HUDEP-2 (cell line): ENCODE results near the gene CCDC196.
A peak's percentile ranks its signal among the peaks of the same experiment; 100 is the strongest.
"Not testable (repeated sequence)": the region's sequence is repeated elsewhere in the genome, so short reads cannot be mapped to it uniquely, and the experiment has no call there.

Experiments
- DNase-seq, 76 experiments: peaks; one replicate each; lab custom pipeline; 2025; ENCODE audit not compliant: unreplicated experiment in 76 of 76; lab: John Stamatoyannopoulos, UW

The CCDC196 gene

GRCh38 chr14:66495218-66496098 is 9.3 kb downstream of the CCDC196 start:
- DNase-seq = peak in 23 of 76 experiments; percentile 7 to 56 (median 26)

- no peak for DNase-seq
Observed at GRCh38 chr14:66496188-66496807, 10.1 kb downstream of the CCDC196 start.

- no peak for DNase-seq
Observed at GRCh38 chr14:66496911-66497310, 10.7 kb downstream of the CCDC196 start.

- no peak for DNase-seq
Observed at GRCh38 chr14:66498311-66498710, 12.1 kb downstream of the CCDC196 start.

DNA sequence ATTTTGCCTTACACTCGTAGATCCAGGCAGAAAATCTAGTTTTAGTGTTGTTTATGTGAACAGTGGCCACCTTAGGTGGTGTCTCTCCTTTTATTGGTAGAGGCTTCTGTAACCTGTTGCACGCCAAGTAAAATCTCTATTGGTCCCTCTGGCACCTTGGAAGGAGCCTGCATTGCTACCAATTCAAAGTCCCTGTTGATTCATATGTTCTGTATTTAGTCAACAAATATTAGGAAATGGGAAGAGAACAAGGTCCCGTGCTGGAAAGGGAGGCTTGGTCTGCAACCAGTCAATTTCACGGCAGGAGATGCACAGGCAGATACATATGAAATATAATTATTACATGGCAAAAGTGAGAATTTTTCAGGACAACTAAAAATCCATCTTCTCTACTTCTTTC is 15.4 kb downstream of the CCDC196 start:
- no peak for DNase-seq

DNA sequence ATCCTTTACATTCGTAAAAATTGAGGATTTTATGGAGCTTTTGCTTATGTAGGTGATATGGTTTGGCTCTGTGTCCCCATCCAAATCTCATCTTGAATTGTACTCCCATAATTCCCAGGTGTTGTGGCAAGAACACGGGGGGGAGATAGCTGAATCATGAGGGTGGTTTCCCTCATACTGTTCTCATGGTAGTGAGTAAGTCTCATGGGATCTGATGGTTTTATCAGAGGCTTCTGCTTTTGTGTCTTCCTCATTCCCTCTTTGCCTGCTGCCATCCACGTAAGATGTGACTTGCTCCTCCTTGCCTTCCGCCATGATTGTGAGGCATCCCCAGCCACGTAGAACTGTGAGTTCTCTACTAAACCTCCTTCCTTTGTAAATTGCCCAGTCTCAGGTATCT is 16.7 kb downstream of the CCDC196 start:
- not testable (repeated sequence) for DNase-seq

DNA sequence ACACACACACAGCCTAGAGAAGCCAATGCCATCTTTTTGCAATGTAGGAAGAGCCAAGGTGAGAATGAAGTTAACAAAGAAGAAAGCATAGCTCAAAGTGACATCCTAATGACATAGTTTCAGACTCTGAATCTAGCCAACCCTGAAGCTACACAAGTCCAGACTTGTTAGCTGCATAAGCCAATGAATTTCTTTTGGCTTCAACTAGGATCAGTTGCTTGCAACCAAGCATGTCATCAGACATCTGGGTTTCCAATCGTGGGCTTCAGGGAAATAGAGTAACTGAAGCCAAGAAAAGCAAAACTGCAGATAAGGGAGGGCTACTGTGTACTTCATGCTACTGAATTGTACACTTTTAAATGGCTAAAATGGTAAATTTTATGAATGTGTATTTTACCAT is 17.4 kb downstream of the CCDC196 start:
- no peak for DNase-seq

GRCh38 chr14:66507181-66507721 is 21.1 kb downstream of the CCDC196 start:
- DNase-seq = peak in 9 of 76 experiments; percentile 18 to 81 (median 44)

- peak; percentile 45 to 96 (median 90) for DNase-seq
Observed at GRCh38 chr14:66507722-66508546, 21.8 kb downstream of the CCDC196 start, which contains the start of gene GPHN. TSS of gene GPHN (plus strand) at chr14:66508147.

GRCh38 chr14:66508547-66508845 is 22.3 kb downstream of the CCDC196 start:
- DNase-seq = no peak

GRCh38 chr14:66508846-66509621 is 22.9 kb downstream of the CCDC196 start:
- DNase-seq = peak in 12 of 76 experiments; percentile 4 to 28 (median 10)

DNA sequence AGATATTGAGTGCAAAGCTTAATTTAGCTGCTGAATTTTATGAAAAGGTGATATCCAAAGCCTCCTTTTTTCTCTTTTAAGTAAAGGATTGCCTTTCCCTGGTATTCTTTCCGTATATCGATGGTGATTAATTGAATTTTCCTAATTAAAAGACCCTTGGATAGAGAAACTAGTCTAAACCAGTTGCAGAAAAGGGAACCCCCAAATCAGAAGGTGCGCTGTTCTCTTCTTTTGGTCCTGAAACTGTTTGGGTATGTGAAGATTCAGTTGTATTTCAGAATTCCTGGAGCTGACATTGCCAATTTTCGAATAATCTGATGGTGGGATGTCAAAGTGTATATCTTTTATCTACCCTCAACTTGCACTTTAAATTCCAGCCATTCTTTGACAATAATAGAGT is 23.7 kb downstream of the CCDC196 start:
- DNase-seq = no peak

DNA sequence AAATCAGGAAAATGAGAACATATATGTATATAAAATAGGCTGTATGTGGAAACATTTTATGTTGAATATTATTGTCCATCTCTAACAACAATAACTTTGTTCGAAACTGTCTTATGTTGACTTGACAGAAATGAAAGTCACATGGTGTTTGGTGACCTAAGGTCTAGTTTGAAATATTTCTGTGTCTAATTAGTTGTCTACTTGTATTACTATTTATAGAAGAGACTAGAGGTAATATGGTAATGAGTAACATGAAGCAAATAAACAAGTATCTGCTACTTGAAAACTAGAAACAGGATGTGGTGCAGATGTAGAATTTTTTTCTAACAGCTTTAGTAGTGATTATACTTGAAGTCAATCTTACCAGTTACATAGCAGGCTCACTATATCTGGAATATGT is 25.7 kb downstream of the CCDC196 start:
- DNase-seq = no peak

GRCh38 chr14:66514213-66514612 is 28.0 kb downstream of the CCDC196 start:
- no peak for DNase-seq

GRCh38 chr14:66530526-66530925 is 44.4 kb downstream of the CCDC196 start:
- DNase-seq = no peak

DNA sequence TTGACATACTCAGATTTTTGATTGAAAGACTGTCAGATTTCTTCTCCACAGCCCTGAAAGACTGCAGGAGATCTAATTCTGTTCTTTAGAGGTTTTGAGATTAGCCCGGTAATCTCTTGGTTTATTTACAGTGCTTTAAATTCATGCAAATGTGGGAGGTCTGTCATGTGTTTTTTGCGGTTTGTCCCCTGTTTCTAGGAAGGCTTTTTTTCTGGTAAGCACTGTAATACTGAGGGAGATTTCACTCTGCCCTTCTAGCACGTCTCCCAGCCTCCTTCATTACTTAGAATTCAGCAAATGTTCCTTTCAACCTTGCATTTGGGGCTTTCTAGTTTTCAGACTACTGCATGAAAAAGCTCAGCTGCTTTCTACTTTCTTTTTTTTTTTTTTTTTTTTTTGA is 52.9 kb downstream of the CCDC196 start:
- peak in 2 of 76 experiments; percentile 1 to 4 for DNase-seq

DNA sequence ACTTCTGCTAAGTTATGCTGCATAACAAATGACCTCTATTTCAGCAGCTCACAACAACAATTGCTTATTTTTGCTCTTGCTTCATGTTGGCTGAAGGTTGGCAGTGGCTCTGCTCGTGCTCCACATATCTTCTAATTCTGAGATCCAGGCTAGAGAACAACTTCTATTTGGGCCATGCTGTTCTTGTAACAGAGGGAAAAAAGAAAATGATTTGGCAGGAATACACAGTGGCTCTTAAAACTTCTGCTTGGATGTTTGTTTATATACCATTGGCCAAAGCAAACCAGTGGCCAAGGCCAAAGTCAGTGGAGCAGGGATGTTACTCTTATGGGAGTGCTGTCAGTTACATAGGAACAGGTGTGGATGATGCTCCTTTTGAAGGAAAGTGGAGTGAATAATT is 53.9 kb downstream of the CCDC196 start:
- DNase-seq = no peak

- DNase-seq = no peak
Observed at GRCh38 chr14:66541627-66542026, 55.5 kb downstream of the CCDC196 start.

- DNase-seq = no peak
Observed at GRCh38 chr14:66543996-66544395, 57.8 kb downstream of the CCDC196 start.

DNA sequence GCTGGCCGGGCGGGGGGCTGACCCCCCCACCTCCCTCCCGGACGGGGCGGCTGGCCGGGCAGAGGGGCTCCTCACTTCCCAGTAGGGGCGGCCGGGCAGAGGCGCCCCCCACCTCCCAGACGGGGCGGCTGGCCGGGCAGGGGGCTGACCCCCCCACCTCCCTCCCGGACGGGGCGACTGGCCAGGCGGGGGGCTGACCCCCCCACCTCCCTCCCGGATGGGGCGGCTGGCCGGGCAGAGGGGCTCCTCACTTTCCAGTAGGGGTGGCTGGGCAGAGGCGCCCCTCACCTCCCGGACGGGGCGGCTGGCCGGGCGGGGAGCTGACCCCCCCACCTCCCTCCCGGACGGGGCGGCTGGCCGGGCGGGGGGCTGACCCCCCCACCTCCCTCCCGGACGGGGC is 59.0 kb downstream of the CCDC196 start:
- not testable (repeated sequence) for DNase-seq
